ENCODE data around the gene MPEG1.

MPEG1 gene

GRCh38 chr11:59204746-59205145 lies 8.0 kb downstream of the MPEG1 start:
- Histone ChIP-seq H4K20me1 (ENCODE audit: insufficient read depth, low read length) (no peaks in the 10 kb centered on the region), H3K4me2 (ENCODE audit: insufficient read depth, low read length) (no peak overlapping the region), H3K4me1 (ENCODE audit: insufficient read depth, low read length) (no peaks in the 10 kb centered on the region), H3K27me3 (ENCODE audit: insufficient read depth, low read length, poor library complexity) (no peaks in the 10 kb centered on the region), H3K36me3 (ENCODE audit: insufficient read depth, low read length) (no peaks in the 10 kb centered on the region), H3K27ac (ENCODE audit: low read length) (no peak overlapping the region), H2AFZ (ENCODE audit: low read depth, low read length) (no peak overlapping the region), H3K9ac (ENCODE audit: low read depth, low read length) (no peak overlapping the region), H3K79me2 (ENCODE audit: insufficient read depth, low read length) (no peaks in the 10 kb centered on the region), H3K4me3 (ENCODE audit: low read depth in 1 of 2, low read length in 2 of 2) (no peak overlapping the region), H3K9me3 (ENCODE audit: insufficient read depth, low read length, severe bottlenecking) (no peaks in the 10 kb centered on the region)
- DNase-seq (no peak), ATAC-seq (ENCODE audit: insufficient read depth, low read depth) (no peak)
- TF ChIP-seq EZH2 (IDR thresholded peaks at IDR 0.05; ENCODE audit: borderline replicate concordance, low read depth, low read length, severe bottlenecking), result no peak
- no peak for TF ChIP-seq CTCF (IDR thresholded peaks at IDR 0.05; ENCODE audit: borderline replicate concordance, extremely low read depth, low read length, poor library complexity, severe bottlenecking)

DNA sequence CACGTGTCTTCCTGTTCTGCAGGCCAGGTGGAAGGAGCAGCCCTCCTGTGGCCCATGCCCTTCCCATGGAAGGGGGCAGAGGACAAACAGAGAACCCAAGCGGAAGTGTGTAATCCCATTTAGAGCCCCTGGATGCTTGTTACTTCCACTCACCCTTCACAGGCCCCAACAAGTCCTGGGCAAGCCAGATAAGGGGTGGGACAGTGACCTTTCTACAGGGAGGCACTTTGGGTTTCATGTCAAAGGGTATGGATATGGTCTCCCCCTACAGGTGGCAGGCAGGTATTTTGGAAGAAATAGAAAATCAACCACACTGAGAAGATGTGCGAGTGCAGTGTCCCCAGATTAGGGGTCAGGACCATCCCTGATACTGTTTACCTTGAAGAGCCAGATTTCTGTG lies 11.4 kb downstream of the MPEG1 start:
- no peaks in the 10 kb centered on the region for H4K20me1 ChIP-seq (ENCODE audit: insufficient read depth, low read length)
- no peaks in the 10 kb centered on the region for H3K79me2 ChIP-seq (ENCODE audit: insufficient read depth, low read length)
- H3K4me1 ChIP-seq (ENCODE audit: insufficient read depth, low read length), result no peaks in the 10 kb centered on the region
- no peak for DNase-seq
- H3K9ac ChIP-seq (ENCODE audit: low read depth, low read length), result no peak overlapping the region
- no peak for ATAC-seq (ENCODE audit: insufficient read depth, low read depth)
- H3K4me2 ChIP-seq (ENCODE audit: insufficient read depth, low read length), result no peak overlapping the region
- H3K27me3 ChIP-seq (ENCODE audit: insufficient read depth, low read length, poor library complexity), result no peaks in the 10 kb centered on the region
- H3K27ac ChIP-seq (ENCODE audit: low read length), result no peak overlapping the region
- H2AFZ ChIP-seq (ENCODE audit: low read depth, low read length), result no peak overlapping the region
- no peak overlapping the region for H3K4me3 ChIP-seq (ENCODE audit: low read depth in 1 of 2, low read length in 2 of 2)
- no peaks in the 10 kb centered on the region for H3K9me3 ChIP-seq (ENCODE audit: insufficient read depth, low read length, severe bottlenecking)
- H3K36me3 ChIP-seq (ENCODE audit: insufficient read depth, low read length), result no peaks in the 10 kb centered on the region
- TF ChIP-seq EZH2 (IDR thresholded peaks at IDR 0.05; ENCODE audit: borderline replicate concordance, low read depth, low read length, severe bottlenecking) (no peak), CTCF (IDR thresholded peaks at IDR 0.05; ENCODE audit: borderline replicate concordance, extremely low read depth, low read length, poor library complexity, severe bottlenecking) (peak; percentile 23)

- no peak overlapping the region for H3K27ac ChIP-seq (ENCODE audit: low read length)
These were observed 12.3 kb downstream of the MPEG1 start for GRCh38 chr11:59200423-59200746.

More at GRCh38 chr11:59200423-59200746, 12.3 kb downstream of the MPEG1 start:
- Histone ChIP-seq H3K79me2 (ENCODE audit: insufficient read depth, low read length) (no peaks in the 10 kb centered on the region), H3K9me3 (ENCODE audit: insufficient read depth, low read length, severe bottlenecking) (no peaks in the 10 kb centered on the region), H3K4me2 (ENCODE audit: insufficient read depth, low read length) (no peak overlapping the region), H3K27me3 (ENCODE audit: insufficient read depth, low read length, poor library complexity) (no peaks in the 10 kb centered on the region), H3K36me3 (ENCODE audit: insufficient read depth, low read length) (no peaks in the 10 kb centered on the region; the same call in 1 of the 2 replicates), H4K20me1 (ENCODE audit: insufficient read depth, low read length) (no peaks in the 10 kb centered on the region), H2AFZ (ENCODE audit: low read depth, low read length) (no peak overlapping the region), H3K4me1 (ENCODE audit: insufficient read depth, low read length) (no peaks in the 10 kb centered on the region), H3K9ac (ENCODE audit: low read depth, low read length) (no peak overlapping the region), H3K4me3 (ENCODE audit: low read depth in 1 of 2, low read length in 2 of 2) (no peak overlapping the region)
- DNase-seq (no peak), ATAC-seq (ENCODE audit: insufficient read depth, low read depth) (no peak)
- TF ChIP-seq EZH2 (IDR thresholded peaks at IDR 0.05; ENCODE audit: borderline replicate concordance, low read depth, low read length, severe bottlenecking) (no peak), CTCF (IDR thresholded peaks at IDR 0.05; ENCODE audit: borderline replicate concordance, extremely low read depth, low read length, poor library complexity, severe bottlenecking) (no peak)

Measured in DND-41 (cell line).